Natural killer cell (primary cell): Measurements from ENCODE around the gene INPP5D. TPM values are rescaled to one million over a fixed set of nuclear protein-coding genes. Genes with fewer than 3 reads are reported as not detected.

Experiments
- ATAC-seq, 3 donors: fragments of 150-1000 bp in 2 of 3; fragments of 200-7000 bp in 1 of 3; cut with Tn5 transposase; 1 replicate in 1 of 3; 2 replicates in 2 of 3; pipeline ENCODE4 v1.10.0; 2021; ENCODE audit warnings: mild to moderate bottlenecking in 2 of 3, moderate library complexity in 2 of 3
- DNase-seq, 2 donors: peaks; one replicate each; pipeline versions ENCODE4 v3.0.0 to v3.0.0-alpha.2; 2013 to 2021; ENCODE audit warnings: mixed read lengths in 1 of 2
- H3K27ac ChIP-seq: one replicate; pipeline ENCODE4 v1.5.1; 2013; ENCODE audit warnings: mild to moderate bottlenecking, low read length
- H3K27me3 ChIP-seq: one replicate; pipeline ENCODE4 v1.6.1; 2013; ENCODE audit warnings: low read length; ENCODE audit not compliant: control insufficient read depth, insufficient read depth
- H3K36me3 ChIP-seq: one replicate; pipeline ENCODE4 v1.6.1; 2013; ENCODE audit warnings: low read length; ENCODE audit not compliant: control insufficient read depth, insufficient read depth
- H3K4me1 ChIP-seq: one replicate; pipeline ENCODE4 v1.6.1; 2013; ENCODE audit warnings: low read length; ENCODE audit not compliant: control insufficient read depth, insufficient read depth
- H3K4me3 ChIP-seq: one replicate; pipeline ENCODE4 v1.5.1; 2013; ENCODE audit warnings: low read length
- H3K9me3 ChIP-seq: one replicate; pipeline ENCODE4 v1.6.1; 2013; ENCODE audit warnings: low read length; ENCODE audit not compliant: control insufficient read depth, insufficient read depth
- H3K27ac Mint-ChIP-seq, 2 donors: one replicate each; pipeline ENCODE4 v1.8.0; 2022; ENCODE audit warnings: mild to moderate bottlenecking in 2 of 2, mixed read lengths in 2 of 2, moderate library complexity in 1 of 2
- H3K27me3 Mint-ChIP-seq, 2 donors: one replicate each; pipeline ENCODE4 v1.8.0; 2022; ENCODE audit warnings: low read depth in 2 of 2, mixed read lengths in 2 of 2
- H3K36me3 Mint-ChIP-seq: one replicate; pipeline ENCODE4 v1.8.0; 2022; ENCODE audit warnings: mixed read lengths
- H3K4me1 Mint-ChIP-seq, 2 donors: one replicate each; pipeline ENCODE4 v1.8.0; 2022; ENCODE audit warnings: mixed read lengths in 2 of 2
- H3K4me3 Mint-ChIP-seq: one replicate; pipeline ENCODE4 v1.8.0; 2022; ENCODE audit warnings: mild to moderate bottlenecking, moderate library complexity, mixed read lengths
- H3K9me3 Mint-ChIP-seq, 2 donors: one replicate each; pipeline ENCODE4 v1.8.0; 2022; ENCODE audit warnings: mixed read lengths in 2 of 2
- WGBS: methylation state at CpG from one replicate; pipeline ENCODE4 v1.1.7; 2013; ENCODE audit warnings: missing lambda C conversion rate; ENCODE audit not compliant: insufficient coverage; 5-methylcytosine and 5-hydroxymethylcytosine counted together
- intact Hi-C: fragments of 100-400 bp; cut with micrococcal nuclease; formaldehyde crosslinking; loops from one replicate; pipeline ENCODE4 v1.14.2; 2022
- total RNA-seq, 4 donors: library from RNA; stranded (reverse); fragments of 120-200 nt in 1 of 4; gene quantifications; one replicate each; pipeline versions ENCODE4 v1.2.3 to v1.2.4, GENCODE V29; 2013 to 2022
- TF ChIP-seq, protein P1 (sequence below): fragments of 200-600 bp; IDR thresholded peaks from one replicate; pipeline ENCODE4 v1.8.0; 2022; ENCODE audit warnings: antibody characterized with exemption

INPP5D gene
- total RNA-seq, 3 donors from 2014 or later (not counting 1 experiment from before 2014, with no cell fraction given), result 385 to 498 (median 497) TPM

DNA sequence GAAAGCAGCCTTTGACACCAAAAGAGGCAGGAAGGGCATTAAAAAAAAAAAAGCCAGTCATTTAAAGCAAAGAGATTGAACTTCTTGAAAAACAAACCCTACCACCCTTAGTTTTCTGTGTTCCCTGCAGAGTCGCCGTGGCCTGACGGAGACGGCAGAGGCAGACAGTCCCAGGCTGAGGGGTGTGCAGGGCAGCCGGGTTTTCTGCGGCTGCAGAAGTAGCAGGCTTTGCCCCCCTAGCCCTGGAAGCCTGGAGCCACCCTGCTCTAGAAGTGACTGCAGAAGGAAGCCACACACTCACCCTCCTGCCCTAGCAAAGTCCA lies 2.8 kb downstream of the INPP5D start:
- no peaks in the 10 kb centered on the region for H3K9me3 ChIP-seq
- Mint-ChIP-seq H3K9me3 (no peaks in the 10 kb centered on the region), H3K4me3 (peak overlapping the region; percentile 89), H3K27ac (peak overlapping the region; percentile 90 to 92), H3K36me3 (no peaks in the 10 kb centered on the region), H3K27me3 (no peaks in the 10 kb centered on the region), H3K4me1 (peaks cover 72 to 83% of the 10 kb centered on the region in 2 donors)
- intact Hi-C loops, result loop anchor here (5.0 kb wide), 3 partner anchors 39 to 189 kb away; partner anchors contain the start of gene ATG16L1
- no peaks in the 10 kb centered on the region for H3K27me3 ChIP-seq
- peak overlapping the region; percentile 22 for H3K27ac ChIP-seq
- ATAC-seq, result no peak
- TF ChIP-seq, protein P1, sequence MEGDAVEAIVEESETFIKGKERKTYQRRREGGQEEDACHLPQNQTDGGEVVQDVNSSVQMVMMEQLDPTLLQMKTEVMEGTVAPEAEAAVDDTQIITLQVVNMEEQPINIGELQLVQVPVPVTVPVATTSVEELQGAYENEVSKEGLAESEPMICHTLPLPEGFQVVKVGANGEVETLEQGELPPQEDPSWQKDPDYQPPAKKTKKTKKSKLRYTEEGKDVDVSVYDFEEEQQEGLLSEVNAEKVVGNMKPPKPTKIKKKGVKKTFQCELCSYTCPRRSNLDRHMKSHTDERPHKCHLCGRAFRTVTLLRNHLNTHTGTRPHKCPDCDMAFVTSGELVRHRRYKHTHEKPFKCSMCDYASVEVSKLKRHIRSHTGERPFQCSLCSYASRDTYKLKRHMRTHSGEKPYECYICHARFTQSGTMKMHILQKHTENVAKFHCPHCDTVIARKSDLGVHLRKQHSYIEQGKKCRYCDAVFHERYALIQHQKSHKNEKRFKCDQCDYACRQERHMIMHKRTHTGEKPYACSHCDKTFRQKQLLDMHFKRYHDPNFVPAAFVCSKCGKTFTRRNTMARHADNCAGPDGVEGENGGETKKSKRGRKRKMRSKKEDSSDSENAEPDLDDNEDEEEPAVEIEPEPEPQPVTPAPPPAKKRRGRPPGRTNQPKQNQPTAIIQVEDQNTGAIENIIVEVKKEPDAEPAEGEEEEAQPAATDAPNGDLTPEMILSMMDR, result no peak
- DNase-seq, result peak in 1 of 2 donors; percentile 37
- 8% methylated on average over 6 of the region's 6 CpGs for WGBS
- H3K4me3 ChIP-seq, result peak overlapping the region; percentile 91
- peaks cover 25% of the 10 kb centered on the region for H3K36me3 ChIP-seq
- H3K4me1 ChIP-seq, result peaks cover 75% of the 10 kb centered on the region

DNA sequence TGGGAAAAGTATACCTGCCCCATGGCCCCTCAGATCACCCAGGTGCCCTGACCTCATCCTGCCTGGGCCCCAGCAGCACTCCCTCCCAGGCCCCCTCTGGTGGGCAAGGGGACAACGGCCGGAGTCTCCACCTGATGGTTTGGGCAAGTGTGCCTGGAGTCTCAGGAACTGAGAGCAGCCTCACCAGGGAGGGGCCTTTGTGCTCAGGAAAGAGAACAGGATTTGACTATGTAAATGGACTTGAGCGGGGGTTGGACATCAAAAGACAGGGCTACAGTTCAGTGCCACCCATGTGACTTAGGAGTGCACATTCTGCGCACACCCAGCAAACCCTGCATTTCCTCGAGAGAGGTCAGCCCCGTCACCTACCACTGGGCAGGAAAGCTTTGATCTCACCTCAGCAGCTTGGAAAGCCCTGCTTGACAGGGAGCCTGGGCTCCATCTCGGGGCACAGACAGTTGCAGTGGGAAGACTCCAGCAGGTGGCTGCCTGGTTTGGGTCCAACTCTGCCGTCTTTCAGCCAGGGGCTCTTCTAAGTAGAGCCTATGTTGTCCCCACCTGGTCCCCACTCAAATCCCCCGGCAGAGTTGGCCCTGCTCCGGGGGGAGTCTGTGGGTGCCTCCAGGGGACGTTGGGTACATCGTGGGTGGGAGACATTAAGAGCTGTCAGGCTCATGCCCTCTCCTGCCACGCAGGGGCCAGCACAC lies 3.3 kb downstream of the INPP5D start:
- peak overlapping the region; percentile 89 for H3K4me3 Mint-ChIP-seq
- ATAC-seq (peak in 1 of 3 donors; percentile 12), DNase-seq (peak in 1 of 2 donors; percentile 57)
- H3K36me3 ChIP-seq, result peaks cover 25% of the 10 kb centered on the region
- intact Hi-C loops, result loop anchor here (5.0 kb wide), 3 partner anchors 39 to 189 kb away; partner anchors contain the start of gene ATG16L1
- H3K4me1 Mint-ChIP-seq, result peaks cover 71 to 82% of the 10 kb centered on the region in 2 donors
- TF ChIP-seq, protein P1, result no peak
- peak overlapping the region; percentile 22 for H3K27ac ChIP-seq
- no peaks in the 10 kb centered on the region for H3K9me3 Mint-ChIP-seq
- peaks cover 77% of the 10 kb centered on the region for H3K4me1 ChIP-seq
- 8% methylated on average over 13 of the region's 13 CpGs for WGBS
- H3K27ac Mint-ChIP-seq, result peak overlapping the region; percentile 90 to 92
- H3K4me3 ChIP-seq, result peak overlapping the region; percentile 91
- H3K27me3 Mint-ChIP-seq, result no peaks in the 10 kb centered on the region
- H3K9me3 ChIP-seq, result no peaks in the 10 kb centered on the region
- no peaks in the 10 kb centered on the region for H3K27me3 ChIP-seq
- H3K36me3 Mint-ChIP-seq, result no peaks in the 10 kb centered on the region

DNA sequence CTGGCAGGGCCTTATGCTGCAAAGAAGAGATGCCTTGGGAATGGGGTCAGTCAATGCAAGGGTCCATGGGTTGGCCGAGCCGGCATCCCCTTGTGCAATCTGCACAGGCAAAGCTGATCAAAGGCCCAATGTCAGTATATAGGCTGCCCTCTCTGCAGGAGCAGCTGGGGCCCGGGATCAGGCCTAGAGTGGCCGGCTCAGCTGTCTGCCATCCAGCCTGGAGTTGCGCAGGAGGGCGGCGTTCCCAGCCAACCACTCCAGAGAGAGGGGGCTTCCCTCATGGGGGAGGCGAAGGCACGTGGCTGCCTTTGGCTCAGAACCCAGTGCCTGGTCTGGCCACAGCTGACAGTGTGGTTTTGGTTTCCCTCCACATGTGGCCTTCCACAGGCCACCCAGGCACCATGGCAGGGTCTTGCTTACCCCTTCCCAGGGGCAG lies 3.9 kb downstream of the INPP5D start:
- Mint-ChIP-seq H3K36me3 (no peaks in the 10 kb centered on the region), H3K27ac (peak overlapping the region; percentile 90 to 92), H3K4me3 (peak overlapping the region; percentile 89), H3K27me3 (no peaks in the 10 kb centered on the region), H3K9me3 (no peaks in the 10 kb centered on the region), H3K4me1 (peaks cover 71 to 82% of the 10 kb centered on the region in 2 donors)
- Histone ChIP-seq H3K9me3 (no peaks in the 10 kb centered on the region), H3K27me3 (no peaks in the 10 kb centered on the region), H3K4me3 (peak overlapping the region; percentile 91), H3K27ac (peak overlapping the region; percentile 22), H3K4me1 (peaks cover 77% of the 10 kb centered on the region), H3K36me3 (peaks cover 26% of the 10 kb centered on the region)
- ATAC-seq (no peak), DNase-seq (no peak)
- TF ChIP-seq, protein P1, result no peak
- intact Hi-C loops, result loop anchor here (5.0 kb wide), 3 partner anchors 38 to 188 kb away; partner anchors contain the start of gene ATG16L1
- WGBS, result 16% methylated on average over 9 of the region's 9 CpGs
